ENCODE results near the gene ZNF423.

GRCh38 chr16:49483651-49484450, 372.1 kb downstream of the ZNF423 start:
- TF ChIP-seq CTCF (conservative IDR thresholded peaks at IDR 0.05 in 1 of 2, IDR thresholded peaks at IDR 0.05 in 1 of 2; ENCODE audit: extremely low read depth in 1 of 2, insufficient read depth in 1 of 2, low read depth in 1 of 2, low read length in 2 of 2) = no peak
- TF ChIP-seq EZH2 (IDR thresholded peaks at IDR 0.05; ENCODE audit: borderline replicate concordance, low read length) = no peak
